Breast epithelium (tissue), 3 donors: ENCODE measurements around the gene C16orf87.

Experiments
- POLR2A ChIP-seq: fragments of 450-650 bp; IDR thresholded peaks from one replicate; pipeline ENCODE4 v1.6.1; 2016; ENCODE audit warnings: antibody characterized with exemption, mild to moderate bottlenecking, moderate library complexity
- POLR2AphosphoS5 ChIP-seq, 3 donors: sonication (generic); formaldehyde crosslinking; IDR thresholded peaks; one replicate each; pipeline ENCODE4 v1.6.1; 2017; ENCODE audit warnings: antibody characterized with exemption in 3 of 3
- TF ChIP-seq, protein P1 (sequence below), 3 donors: fragments of 450-650 bp; IDR thresholded peaks; one replicate each; pipeline ENCODE4 v1.5.1; 2016 to 2017; ENCODE audit warnings: antibody characterized with exemption in 3 of 3, mild to moderate bottlenecking in 3 of 3, moderate library complexity in 3 of 3

GRCh38 chr16:46866286-46866685 lies 35.3 kb upstream of the C16orf87 start:
- TF ChIP-seq POLR2AphosphoS5 (IDR thresholded peaks at IDR 0.05) (no peak), POLR2A (no peak)
- TF ChIP-seq, protein P1, sequence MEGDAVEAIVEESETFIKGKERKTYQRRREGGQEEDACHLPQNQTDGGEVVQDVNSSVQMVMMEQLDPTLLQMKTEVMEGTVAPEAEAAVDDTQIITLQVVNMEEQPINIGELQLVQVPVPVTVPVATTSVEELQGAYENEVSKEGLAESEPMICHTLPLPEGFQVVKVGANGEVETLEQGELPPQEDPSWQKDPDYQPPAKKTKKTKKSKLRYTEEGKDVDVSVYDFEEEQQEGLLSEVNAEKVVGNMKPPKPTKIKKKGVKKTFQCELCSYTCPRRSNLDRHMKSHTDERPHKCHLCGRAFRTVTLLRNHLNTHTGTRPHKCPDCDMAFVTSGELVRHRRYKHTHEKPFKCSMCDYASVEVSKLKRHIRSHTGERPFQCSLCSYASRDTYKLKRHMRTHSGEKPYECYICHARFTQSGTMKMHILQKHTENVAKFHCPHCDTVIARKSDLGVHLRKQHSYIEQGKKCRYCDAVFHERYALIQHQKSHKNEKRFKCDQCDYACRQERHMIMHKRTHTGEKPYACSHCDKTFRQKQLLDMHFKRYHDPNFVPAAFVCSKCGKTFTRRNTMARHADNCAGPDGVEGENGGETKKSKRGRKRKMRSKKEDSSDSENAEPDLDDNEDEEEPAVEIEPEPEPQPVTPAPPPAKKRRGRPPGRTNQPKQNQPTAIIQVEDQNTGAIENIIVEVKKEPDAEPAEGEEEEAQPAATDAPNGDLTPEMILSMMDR (IDR thresholded peaks at IDR 0.05): no peak
